ENCODE data around the gene SLC12A4. TPM values are rescaled to one million over a fixed set of nuclear protein-coding genes. Genes with fewer than 3 reads are reported as not detected.

The SLC12A4 gene
- total and polyA plus RNA-seq, 2 of the 13 experiments (the other 11 are each of a cell fraction or from before 2014, with no cell fraction given), result 65.1 to 84.3 TPM

DNA sequence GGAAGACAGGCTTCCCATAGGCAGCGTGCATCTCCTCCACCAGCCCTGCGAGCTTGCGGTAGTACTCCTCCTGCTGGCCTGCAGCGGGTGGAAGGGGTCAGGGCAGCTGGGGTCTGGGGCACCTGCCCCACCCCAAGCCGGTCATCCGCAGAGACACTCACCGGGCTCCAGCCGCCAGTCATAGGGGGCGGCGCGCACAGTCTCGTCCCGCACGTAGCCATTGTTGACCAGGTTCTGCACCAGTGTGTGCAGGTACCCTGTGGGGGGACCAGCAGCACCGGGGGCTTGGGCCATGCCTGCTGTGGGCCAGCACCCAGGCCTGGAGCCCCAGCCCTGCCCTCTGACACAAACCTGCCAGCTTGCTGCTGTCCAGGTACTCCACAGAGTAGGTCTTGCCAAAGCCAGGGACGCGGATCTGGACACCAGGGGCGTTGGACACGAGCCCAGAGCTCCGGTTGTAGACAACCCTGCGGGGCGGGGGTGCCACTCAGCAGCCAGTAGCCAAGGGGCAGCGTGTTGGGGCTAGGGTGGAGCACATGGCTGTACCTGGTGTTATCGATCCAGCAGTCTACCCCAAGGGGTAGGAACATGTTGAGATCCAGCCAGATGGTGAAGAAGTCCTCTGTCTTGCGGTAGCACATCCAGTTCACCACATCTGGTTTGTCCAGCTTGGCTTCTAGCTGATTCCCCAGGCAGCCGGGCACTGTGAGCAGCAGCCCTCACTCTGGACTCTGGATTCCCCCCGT is 25.8 kb downstream of the SLC12A4 start (continued):
- TF ChIP-seq ZC3H4 (CRISPR knock-in tag; IDR thresholded peaks at IDR 0.05; ENCODE audit: borderline replicate concordance), result peak; percentile 72; the same call in 1 of the 2 replicates
- TF ChIP-seq ZNF451 (CRISPR knock-in tag; IDR thresholded peaks at IDR 0.05), result no peak; the same call in 1 of the 2 replicates
- no peak for TF ChIP-seq ZNF251 (CRISPR knock-in tag; IDR thresholded peaks at IDR 0.05)
- no peak for TF ChIP-seq EZH2 (conservative IDR thresholded peaks at IDR 0.05; ENCODE audit: low read depth, low read length)
- TF ChIP-seq ZNF460 (CRISPR knock-in tag; IDR thresholded peaks at IDR 0.05; ENCODE audit: borderline replicate concordance), result no peak
- no peak for TF ChIP-seq HCFC1 (IDR thresholded peaks at IDR 0.05; ENCODE audit: low read depth, low read length)
- TF ChIP-seq AKAP8 (CRISPR knock-in tag; IDR thresholded peaks at IDR 0.05), result peak; percentile 50; the same call in 1 of the 2 replicates
- TF ChIP-seq, protein P1, sequence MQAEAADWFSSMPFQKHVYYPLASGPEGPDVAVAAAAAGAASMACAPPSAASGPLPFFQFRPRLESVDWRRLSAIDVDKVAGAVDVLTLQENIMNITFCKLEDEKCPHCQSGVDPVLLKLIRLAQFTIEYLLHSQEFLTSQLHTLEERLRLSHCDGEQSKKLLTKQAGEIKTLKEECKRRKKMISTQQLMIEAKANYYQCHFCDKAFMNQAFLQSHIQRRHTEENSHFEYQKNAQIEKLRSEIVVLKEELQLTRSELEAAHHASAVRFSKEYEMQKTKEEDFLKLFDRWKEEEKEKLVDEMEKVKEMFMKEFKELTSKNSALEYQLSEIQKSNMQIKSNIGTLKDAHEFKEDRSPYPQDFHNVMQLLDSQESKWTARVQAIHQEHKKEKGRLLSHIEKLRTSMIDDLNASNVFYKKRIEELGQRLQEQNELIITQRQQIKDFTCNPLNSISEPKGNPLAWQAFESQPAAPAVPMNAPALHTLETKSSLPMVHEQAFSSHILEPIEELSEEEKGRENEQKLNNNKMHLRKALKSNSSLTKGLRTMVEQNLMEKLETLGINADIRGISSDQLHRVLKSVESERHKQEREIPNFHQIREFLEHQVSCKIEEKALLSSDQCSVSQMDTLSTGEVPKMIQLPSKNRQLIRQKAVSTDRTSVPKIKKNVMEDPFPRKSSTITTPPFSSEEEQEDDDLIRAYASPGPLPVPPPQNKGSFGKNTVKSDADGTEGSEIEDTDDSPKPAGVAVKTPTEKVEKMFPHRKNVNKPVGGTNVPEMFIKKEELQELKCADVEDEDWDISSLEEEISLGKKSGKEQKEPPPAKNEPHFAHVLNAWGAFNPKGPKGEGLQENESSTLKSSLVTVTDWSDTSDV (CRISPR knock-in tag; IDR thresholded peaks at IDR 0.05), result peak; percentile 91; the same call in 1 of the 2 replicates
- no peak for TF ChIP-seq ZBTB49 (CRISPR knock-in tag; IDR thresholded peaks at IDR 0.05; ENCODE audit: borderline replicate concordance)
- no peak for TF ChIP-seq ZSCAN25 (CRISPR knock-in tag; IDR thresholded peaks at IDR 0.05)
- TF ChIP-seq MED13 (CRISPR knock-in tag; IDR thresholded peaks at IDR 0.05), result no peak
- TF ChIP-seq SPEN (CRISPR knock-in tag; IDR thresholded peaks at IDR 0.05; ENCODE audit: low read depth), result no peak; the same call in 1 of the 2 replicates
- peak; percentile 67 for TF ChIP-seq PAF1 (CRISPR knock-in tag; IDR thresholded peaks at IDR 0.05)
- no peak; the same call in 1 of the 2 replicates for TF ChIP-seq ZBTB7B (CRISPR knock-in tag; IDR thresholded peaks at IDR 0.05)
- no peak for TF ChIP-seq PITX1 (CRISPR knock-in tag; IDR thresholded peaks at IDR 0.05)
- TF ChIP-seq, protein P2, sequence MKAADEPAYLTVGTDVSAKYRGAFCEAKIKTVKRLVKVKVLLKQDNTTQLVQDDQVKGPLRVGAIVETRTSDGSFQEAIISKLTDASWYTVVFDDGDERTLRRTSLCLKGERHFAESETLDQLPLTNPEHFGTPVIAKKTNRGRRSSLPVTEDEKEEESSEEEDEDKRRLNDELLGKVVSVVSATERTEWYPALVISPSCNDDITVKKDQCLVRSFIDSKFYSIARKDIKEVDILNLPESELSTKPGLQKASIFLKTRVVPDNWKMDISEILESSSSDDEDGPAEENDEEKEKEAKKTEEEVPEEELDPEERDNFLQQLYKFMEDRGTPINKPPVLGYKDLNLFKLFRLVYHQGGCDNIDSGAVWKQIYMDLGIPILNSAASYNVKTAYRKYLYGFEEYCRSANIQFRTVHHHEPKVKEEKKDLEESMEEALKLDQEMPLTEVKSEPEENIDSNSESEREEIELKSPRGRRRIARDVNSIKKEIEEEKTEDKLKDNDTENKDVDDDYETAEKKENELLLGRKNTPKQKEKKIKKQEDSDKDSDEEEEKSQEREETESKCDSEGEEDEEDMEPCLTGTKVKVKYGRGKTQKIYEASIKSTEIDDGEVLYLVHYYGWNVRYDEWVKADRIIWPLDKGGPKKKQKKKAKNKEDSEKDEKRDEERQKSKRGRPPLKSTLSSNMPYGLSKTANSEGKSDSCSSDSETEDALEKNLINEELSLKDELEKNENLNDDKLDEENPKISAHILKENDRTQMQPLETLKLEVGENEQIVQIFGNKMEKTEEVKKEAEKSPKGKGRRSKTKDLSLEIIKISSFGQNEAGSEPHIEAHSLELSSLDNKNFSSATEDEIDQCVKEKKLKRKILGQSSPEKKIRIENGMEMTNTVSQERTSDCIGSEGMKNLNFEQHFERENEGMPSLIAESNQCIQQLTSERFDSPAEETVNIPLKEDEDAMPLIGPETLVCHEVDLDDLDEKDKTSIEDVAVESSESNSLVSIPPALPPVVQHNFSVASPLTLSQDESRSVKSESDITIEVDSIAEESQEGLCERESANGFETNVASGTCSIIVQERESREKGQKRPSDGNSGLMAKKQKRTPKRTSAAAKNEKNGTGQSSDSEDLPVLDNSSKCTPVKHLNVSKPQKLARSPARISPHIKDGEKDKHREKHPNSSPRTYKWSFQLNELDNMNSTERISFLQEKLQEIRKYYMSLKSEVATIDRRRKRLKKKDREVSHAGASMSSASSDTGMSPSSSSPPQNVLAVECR (CRISPR knock-in tag; IDR thresholded peaks at IDR 0.05; ENCODE audit: borderline replicate concordance), result no peak; the same call in 1 of the 2 replicates
- 0 out of 2 replicates have a peak, but pooled peaks have one; percentile 25 for TF ChIP-seq ZNF143 (CRISPR knock-in tag; IDR thresholded peaks at IDR 0.05)
- TF ChIP-seq KMT2B (CRISPR knock-in tag; IDR thresholded peaks at IDR 0.05), result peak; percentile 39; the same call in 1 of the 2 replicates
- TF ChIP-seq SMAD1 (CRISPR knock-in tag; IDR thresholded peaks at IDR 0.05; ENCODE audit: borderline replicate concordance, low read depth), result no peak
- no peak for TF ChIP-seq ZFP37 (CRISPR knock-in tag; IDR thresholded peaks at IDR 0.05; ENCODE audit: borderline replicate concordance)
- no peak for TF ChIP-seq NR3C1 (CRISPR knock-in tag; IDR thresholded peaks at IDR 0.05)
